KBM-7 (cell line): Measurements from ENCODE around the gene C1orf74.
"Not testable (repeated sequence)": the region's sequence is repeated elsewhere in the genome, so short reads cannot be mapped to it uniquely, and the experiment has no call there.

Source experiments
- DNase-seq: peaks from one replicate; pipeline ENCODE4 v3.0.0-alpha.2; 2015
- in situ Hi-C: fragments of 300-500 bp; cut with MboI; formaldehyde crosslinking; loops from 2 replicates; pipeline ENCODE4 v1.14.3; 2020; ENCODE audit warnings: low sequenced_read_pairs, low pct_unique_long_range_greater_than_20kb, mixed read lengths

Gene C1orf74

GRCh38 chr1:209807509-209807908 is 23.1 kb upstream of the C1orf74 start:
- in situ Hi-C loops, result no loop called here
- DNase-seq, result no peak

GRCh38 chr1:209805875-209806760 is 21.8 kb upstream of the C1orf74 start, which contains the start of gene IRF6:
IRF6 (minus strand) TSS chr1:209806142; CDS start chr1:209801413, 4,729 bp downstream.
- in situ Hi-C loops, result no loop called here
- no peak for DNase-seq

GRCh38 chr1:209805341-209805781 is 21.0 kb upstream of the C1orf74 start:
- DNase-seq, result no peak
- in situ Hi-C loops, result no loop called here

- in situ Hi-C loops, result no loop called here
- DNase-seq, result no peak
Measured at GRCh38 chr1:209803568-209803967, 19.2 kb upstream of the C1orf74 start.

- in situ Hi-C loops, result no loop called here
Measured at GRCh38 chr1:209802780-209803152, 18.4 kb upstream of the C1orf74 start.

GRCh38 chr1:209802117-209802779 is 17.9 kb upstream of the C1orf74 start:
- no peak for DNase-seq
- in situ Hi-C loops, result no loop called here

More at GRCh38 chr1:209802780-209803152, 18.4 kb upstream of the C1orf74 start:
- no peak for DNase-seq

GRCh38 chr1:209800984-209801834 is 16.9 kb upstream of the C1orf74 start:
- in situ Hi-C loops, result no loop called here
- DNase-seq, result no peak

GRCh38 chr1:209797978-209798639 is 13.8 kb upstream of the C1orf74 start:
- DNase-seq, result peak; percentile 71
- in situ Hi-C loops, result no loop called here

- in situ Hi-C loops, DNase-seq: not testable (repeated sequence)
Measured at GRCh38 chr1:209793711-209794110, 9.4 kb upstream of the C1orf74 start.

- DNase-seq, result no peak
- in situ Hi-C loops, result no loop called here
Measured at GRCh38 chr1:209791920-209792319, 7.6 kb upstream of the C1orf74 start.

- in situ Hi-C loops, result no loop called here
- no peak for DNase-seq
Measured at GRCh38 chr1:209790286-209791193, 6.2 kb upstream of the C1orf74 start.

- in situ Hi-C loops, result no loop called here
Measured at GRCh38 chr1:209789245-209789644, 4.9 kb upstream of the C1orf74 start.

GRCh38 chr1:209787551-209787950 is 3.2 kb upstream of the C1orf74 start:
- DNase-seq, result no peak
- in situ Hi-C loops, result no loop called here

More at GRCh38 chr1:209789245-209789644, 4.9 kb upstream of the C1orf74 start:
- DNase-seq, result no peak

- no peak for DNase-seq
- in situ Hi-C loops, result no loop called here
Measured at GRCh38 chr1:209786146-209786545, 1.8 kb upstream of the C1orf74 start.

- DNase-seq, result no peak
- in situ Hi-C loops, result no loop called here
Measured at GRCh38 chr1:209785592-209785991, 1.2 kb upstream of the C1orf74 start.

GRCh38 chr1:209783386-209783785 is 973 bp downstream of the C1orf74 start:
- no peak for DNase-seq
- in situ Hi-C loops, result no loop called here

- DNase-seq, result no peak
- in situ Hi-C loops, result no loop called here
Measured at GRCh38 chr1:209780268-209780667, 4.1 kb downstream of the C1orf74 start.

- no peak for DNase-seq
- in situ Hi-C loops, result no loop called here
Measured at GRCh38 chr1:209778102-209778501, 6.3 kb downstream of the C1orf74 start.
